K562 (cell line): ENCODE data around the gene WDR62. TPM values are rescaled to one million over a fixed set of nuclear protein-coding genes. Genes with fewer than 3 reads are reported as not detected.

ENCODE experiments used
- ATF7 ChIP-seq: fragments of 450-650 bp; IDR thresholded peaks from 2 replicates; pipeline ENCODE4 v1.7.1; 2014; ENCODE audit warnings: mild to moderate bottlenecking, moderate library complexity
- BDP1 ChIP-seq: IDR thresholded peaks from 3 replicates; pipeline ENCODE4 v1.6.1; 2011; ENCODE audit not compliant: insufficient read length, insufficient read depth
- CGGBP1 ChIP-seq: fragments of 250-450 bp; sonication (Bioruptor Pico); IDR thresholded peaks from 2 replicates; pipeline ENCODE4 v1.9.0; 2021; ENCODE audit warnings: mild to moderate bottlenecking
- HMGN3 ChIP-seq: IDR thresholded peaks from 2 replicates; pipeline ENCODE4 v1.6.1; 2011; ENCODE audit warnings: borderline replicate concordance, low read depth, mild to moderate bottlenecking, mixed read lengths, low read length; ENCODE audit not compliant: insufficient read length; ENCODE audit errors: extremely low read depth
- NR2F6 ChIP-seq: fragments of 450-650 bp; formaldehyde crosslinking; IDR thresholded peaks from 2 replicates; pipeline ENCODE4 v1.4.0; 2020; ENCODE audit warnings: mild to moderate bottlenecking
- NR3C1 ChIP-seq: sonication (generic); formaldehyde crosslinking; IDR thresholded peaks from 2 replicates; pipeline ENCODE4 v1.8.1; 2022; ENCODE audit warnings: missing genetic modification reagents
- NRF1 ChIP-seq, 2 experiments: fragments of 450-650 bp; IDR thresholded peaks in 1 of 2; conservative IDR thresholded peaks in 1 of 2; 2 replicates each; pipeline ENCODE4 v1.6.1; 2014; ENCODE audit warnings: mild to moderate bottlenecking in 2 of 2
- PHF20 ChIP-seq: fragments of 450-650 bp; IDR thresholded peaks from 2 replicates; pipeline ENCODE4 v1.6.1; 2018; ENCODE audit not compliant: partially characterized antibody
- PHF8 ChIP-seq: fragments of 200-600 bp; sonication (generic); IDR thresholded peaks from 2 replicates; pipeline ENCODE4 v1.6.1; 2012; ENCODE audit warnings: mixed run types, mild to moderate bottlenecking, inconsistent platforms, low read length, moderate library complexity, borderline replicate concordance
- SMC3 ChIP-seq: conservative IDR thresholded peaks from 2 replicates; pipeline ENCODE4 v1.6.1; 2011; ENCODE audit warnings: low read depth, low read length, improper control_type of control experiment; ENCODE audit not compliant: insufficient read depth
- SP1 ChIP-seq: sonication (generic); formaldehyde crosslinking; IDR thresholded peaks from 2 replicates; pipeline ENCODE4 v1.8.1; 2022; ENCODE audit warnings: mild to moderate bottlenecking, missing genetic modification reagents
- ZBTB1 ChIP-seq: sonication (generic); formaldehyde crosslinking; IDR thresholded peaks from 2 replicates; pipeline ENCODE4 v1.8.1; 2023; ENCODE audit warnings: missing genetic modification reagents, low read depth, mild to moderate bottlenecking, borderline replicate concordance
- ZBTB8A ChIP-seq: fragments of 450-650 bp; IDR thresholded peaks from 2 replicates; pipeline ENCODE4 v1.6.1; 2018; ENCODE audit warnings: mild to moderate bottlenecking, moderate library complexity; ENCODE audit not compliant: partially characterized antibody
- ZC3H8 ChIP-seq: fragments of 450-650 bp; IDR thresholded peaks from 2 replicates; pipeline ENCODE4 v1.6.1; 2017
- ZNF134 ChIP-seq: fragments of 250-450 bp; sonication (Bioruptor Pico); conservative IDR thresholded peaks from 2 replicates; pipeline ENCODE4 v1.4.0; 2020
- ZNF174 ChIP-seq: fragments of 250-450 bp; sonication (Bioruptor Pico); IDR thresholded peaks from 2 replicates; pipeline ENCODE4 v1.4.0; 2020; ENCODE audit warnings: mild to moderate bottlenecking
- polyA plus RNA-seq, 8 experiments: library from polyadenylated mRNA; depleted of rRNA in 4 of 8; stranded (reverse) in 5 of 8; unstranded in 3 of 8; fragments of >200 nt; fragmentation: Nextera tagmentation in 2 of 8; fragmentation: Illumina TruSeq in 1 of 8; extraction: Ambion mirVana in 2 of 8; extraction: Trizol in 1 of 8; gene quantifications; 2 replicates each; pipeline versions ENCODE4 v1.2.1 to v1.2.3, GENCODE V29; 2011 to 2014; ENCODE audit warnings: inconsistent platforms in 1 of 8, missing spikeins in 1 of 8
- total RNA-seq, 7 experiments: library from RNA; depleted of rRNA in 6 of 7; stranded (reverse); fragments of >200 nt in 6 of 7; fragmentation: Illumina TruSeq in 2 of 7; extraction: Trizol in 2 of 7; gene quantifications; 2 replicates each; pipeline versions ENCODE4 v1.2.1 to v1.2.3, GENCODE V29; 2011 to 2021; ENCODE audit warnings: low replicate concordance in 1 of 7
- TF ChIP-seq, protein P1 (sequence below), 2 experiments: fragments of 450-650 bp; IDR thresholded peaks; 2 replicates each; pipeline ENCODE4 v1.6.1; 2016; ENCODE audit warnings: mild to moderate bottlenecking in 2 of 2, borderline replicate concordance in 1 of 2, low read depth in 1 of 2, moderate library complexity in 1 of 2
- TF ChIP-seq, protein P2 (sequence below): fragments of 200-800 bp; sonication (Bioruptor generic); IDR thresholded peaks from 2 replicates; pipeline ENCODE4 v1.6.1; 2017; ENCODE audit warnings: missing genetic modification characterization, missing compliant biosample characterization

Gene WDR62
- total and polyA plus RNA-seq, 9 of the 15 experiments (the other 6 are each of a cell fraction or from before 2014, with no cell fraction given), result 0.35 to 32.8 (median 14.4) TPM

- TF ChIP-seq, protein P1, sequence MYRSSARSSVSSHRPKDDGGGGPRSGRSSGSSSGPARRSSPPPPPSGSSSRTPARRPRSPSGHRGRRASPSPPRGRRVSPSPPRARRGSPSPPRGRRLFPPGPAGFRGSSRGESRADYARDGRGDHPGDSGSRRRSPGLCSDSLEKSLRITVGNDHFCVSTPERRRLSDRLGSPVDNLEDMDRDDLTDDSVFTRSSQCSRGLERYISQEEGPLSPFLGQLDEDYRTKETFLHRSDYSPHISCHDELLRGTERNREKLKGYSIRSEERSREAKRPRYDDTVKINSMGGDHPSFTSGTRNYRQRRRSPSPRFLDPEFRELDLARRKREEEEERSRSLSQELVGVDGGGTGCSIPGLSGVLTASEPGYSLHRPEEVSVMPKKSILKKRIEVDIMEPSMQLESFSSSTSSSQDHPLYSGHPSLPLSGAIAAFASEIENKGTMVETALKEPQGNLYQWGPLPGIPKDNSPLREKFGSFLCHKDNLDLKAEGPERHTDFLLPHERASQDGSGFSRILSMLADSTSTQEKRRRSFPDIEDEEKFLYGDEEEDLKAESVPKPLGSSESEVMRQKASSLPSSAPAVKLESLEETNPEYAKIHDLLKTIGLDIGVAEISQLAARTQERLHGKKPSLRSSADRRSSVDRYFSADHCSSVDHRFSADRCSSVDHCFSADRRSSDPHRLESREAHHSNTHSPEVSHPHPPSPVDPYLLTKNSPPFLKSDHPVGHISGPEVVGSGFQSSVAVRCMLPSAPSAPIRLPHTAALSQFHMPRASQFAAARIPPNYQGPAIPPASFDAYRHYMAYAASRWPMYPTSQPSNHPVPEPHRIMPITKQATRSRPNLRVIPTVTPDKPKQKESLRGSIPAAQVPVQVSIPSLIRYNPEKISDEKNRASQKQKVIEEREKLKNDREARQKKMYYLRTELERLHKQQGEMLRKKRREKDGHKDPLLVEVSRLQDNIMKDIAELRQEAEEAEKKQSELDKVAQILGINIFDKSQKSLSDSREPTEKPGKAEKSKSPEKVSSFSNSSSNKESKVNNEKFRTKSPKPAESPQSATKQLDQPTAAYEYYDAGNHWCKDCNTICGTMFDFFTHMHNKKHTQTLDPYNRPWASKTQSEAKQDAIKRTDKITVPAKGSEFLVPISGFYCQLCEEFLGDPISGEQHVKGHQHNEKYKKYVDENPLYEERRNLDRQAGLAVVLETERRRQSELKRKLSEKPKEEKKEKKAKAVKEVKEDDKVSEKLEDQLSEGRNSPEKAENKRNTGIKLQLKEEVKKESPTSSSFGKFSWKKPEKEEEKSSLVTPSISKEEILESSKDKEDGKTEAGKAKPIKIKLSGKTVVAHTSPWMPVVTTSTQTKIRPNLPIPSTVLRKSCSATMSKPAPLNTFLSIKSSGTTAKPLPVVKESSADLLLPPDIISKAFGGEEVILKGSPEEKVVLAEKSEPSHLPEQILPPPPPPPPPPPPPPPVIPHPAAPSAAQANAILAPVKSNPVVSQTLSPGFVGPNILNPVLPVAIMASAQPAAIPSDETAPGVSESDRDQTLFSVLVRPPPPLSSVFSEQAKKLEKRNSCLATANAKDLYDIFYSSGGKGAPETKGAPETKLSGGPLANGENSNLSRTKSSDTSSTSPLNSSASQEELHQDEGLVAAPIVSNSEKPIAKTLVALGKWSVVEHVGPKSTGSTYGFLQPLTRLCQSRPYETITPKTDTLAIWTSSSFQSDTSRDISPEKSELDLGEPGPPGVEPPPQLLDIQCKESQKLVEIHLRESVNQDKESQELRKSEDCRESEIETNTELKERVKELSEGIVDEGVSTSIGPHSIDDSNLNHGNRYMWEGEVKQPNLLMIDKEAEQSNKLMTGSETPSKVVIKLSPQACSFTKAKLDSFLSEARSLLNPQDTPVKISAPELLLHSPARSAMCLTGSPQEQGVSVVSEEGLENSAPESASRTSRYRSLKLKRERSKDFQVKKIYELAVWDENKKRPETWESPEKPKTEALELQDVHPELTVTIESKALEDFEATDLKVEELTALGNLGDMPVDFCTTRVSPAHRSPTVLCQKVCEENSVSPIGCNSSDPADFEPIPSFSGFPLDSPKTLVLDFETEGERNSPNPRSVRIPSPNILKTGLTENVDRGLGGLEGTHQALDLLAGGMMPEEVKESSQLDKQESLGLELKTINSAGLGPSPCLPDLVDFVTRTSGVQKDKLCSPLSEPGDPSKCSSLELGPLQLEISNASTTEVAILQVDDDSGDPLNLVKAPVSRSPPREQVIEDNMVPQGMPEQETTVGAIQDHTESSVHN (IDR thresholded peaks at IDR 0.05; ENCODE audit: borderline replicate concordance in 1 of 2, low read depth in 1 of 2), result no peak
- TF ChIP-seq ZBTB1 (no peak), ZNF134 (CRISPR knock-in tag) (no peak), NR2F6 (CRISPR knock-in tag) (no peak), PHF8 (peak; percentile 71; the same call in 1 of the 2 replicates), NRF1 (conservative IDR thresholded peaks at IDR 0.05 in 1 of 2, IDR thresholded peaks at IDR 0.05 in 1 of 2) (no peak), PHF20 (no peak), NR3C1 (no peak), CGGBP1 (CRISPR knock-in tag) (no peak; the same call in 1 of the 2 replicates), ATF7 (no peak), SP1 (CRISPR knock-in tag) (no peak; the same call in 1 of the 2 replicates), ZBTB8A (no peak), ZC3H8 (no peak), ZNF174 (CRISPR knock-in tag) (no peak), SMC3 (no peak), BDP1 (no peak), HMGN3 (peak; percentile 39)
- TF ChIP-seq, protein P2, sequence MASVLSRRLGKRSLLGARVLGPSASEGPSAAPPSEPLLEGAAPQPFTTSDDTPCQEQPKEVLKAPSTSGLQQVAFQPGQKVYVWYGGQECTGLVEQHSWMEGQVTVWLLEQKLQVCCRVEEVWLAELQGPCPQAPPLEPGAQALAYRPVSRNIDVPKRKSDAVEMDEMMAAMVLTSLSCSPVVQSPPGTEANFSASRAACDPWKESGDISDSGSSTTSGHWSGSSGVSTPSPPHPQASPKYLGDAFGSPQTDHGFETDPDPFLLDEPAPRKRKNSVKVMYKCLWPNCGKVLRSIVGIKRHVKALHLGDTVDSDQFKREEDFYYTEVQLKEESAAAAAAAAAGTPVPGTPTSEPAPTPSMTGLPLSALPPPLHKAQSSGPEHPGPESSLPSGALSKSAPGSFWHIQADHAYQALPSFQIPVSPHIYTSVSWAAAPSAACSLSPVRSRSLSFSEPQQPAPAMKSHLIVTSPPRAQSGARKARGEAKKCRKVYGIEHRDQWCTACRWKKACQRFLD, result peak; percentile 97
These were observed at the start of gene WDR62 (continued) for GRCh38 chr19:36054733-36055686.
